Measurements from ENCODE around the gene TCOF1.

GRCh38 chr5:150338546-150338945 is 19.0 kb upstream of the TCOF1 start:
- TF ChIP-seq RARB (CRISPR knock-in tag; IDR thresholded peaks at IDR 0.05) (no peak), ISL1 (CRISPR knock-in tag; IDR thresholded peaks at IDR 0.05) (no peak), ZNF565 (CRISPR knock-in tag; conservative IDR thresholded peaks at IDR 0.05; ENCODE audit: low read depth) (no peak), ZC3H10 (CRISPR knock-in tag; IDR thresholded peaks at IDR 0.05) (no peak), TOX (CRISPR knock-in tag; IDR thresholded peaks at IDR 0.05; ENCODE audit: borderline replicate concordance) (no peak), ESRRG (CRISPR knock-in tag; IDR thresholded peaks at IDR 0.05) (no peak), CREB5 (CRISPR knock-in tag; IDR thresholded peaks at IDR 0.05; ENCODE audit: low read depth) (no peak), TCF4 (CRISPR knock-in tag; IDR thresholded peaks at IDR 0.05; ENCODE audit: borderline replicate concordance) (no peak), ZNF70 (CRISPR knock-in tag; IDR thresholded peaks at IDR 0.05) (no peak), ZFP30 (CRISPR knock-in tag; IDR thresholded peaks at IDR 0.05) (no peak)
- TF ChIP-seq, protein P1, sequence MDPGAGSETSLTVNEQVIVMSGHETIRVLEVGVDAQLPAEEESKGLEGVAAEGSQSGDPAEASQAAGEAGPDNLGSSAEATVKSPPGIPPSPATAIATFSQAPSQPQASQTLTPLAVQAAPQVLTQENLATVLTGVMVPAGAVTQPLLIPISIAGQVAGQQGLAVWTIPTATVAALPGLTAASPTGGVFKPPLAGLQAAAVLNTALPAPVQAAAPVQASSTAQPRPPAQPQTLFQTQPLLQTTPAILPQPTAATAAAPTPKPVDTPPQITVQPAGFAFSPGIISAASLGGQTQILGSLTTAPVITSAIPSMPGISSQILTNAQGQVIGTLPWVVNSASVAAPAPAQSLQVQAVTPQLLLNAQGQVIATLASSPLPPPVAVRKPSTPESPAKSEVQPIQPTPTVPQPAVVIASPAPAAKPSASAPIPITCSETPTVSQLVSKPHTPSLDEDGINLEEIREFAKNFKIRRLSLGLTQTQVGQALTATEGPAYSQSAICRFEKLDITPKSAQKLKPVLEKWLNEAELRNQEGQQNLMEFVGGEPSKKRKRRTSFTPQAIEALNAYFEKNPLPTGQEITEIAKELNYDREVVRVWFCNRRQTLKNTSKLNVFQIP (CRISPR knock-in tag; IDR thresholded peaks at IDR 0.05; ENCODE audit: borderline replicate concordance, low read depth): no peak
- TF ChIP-seq, protein P2, sequence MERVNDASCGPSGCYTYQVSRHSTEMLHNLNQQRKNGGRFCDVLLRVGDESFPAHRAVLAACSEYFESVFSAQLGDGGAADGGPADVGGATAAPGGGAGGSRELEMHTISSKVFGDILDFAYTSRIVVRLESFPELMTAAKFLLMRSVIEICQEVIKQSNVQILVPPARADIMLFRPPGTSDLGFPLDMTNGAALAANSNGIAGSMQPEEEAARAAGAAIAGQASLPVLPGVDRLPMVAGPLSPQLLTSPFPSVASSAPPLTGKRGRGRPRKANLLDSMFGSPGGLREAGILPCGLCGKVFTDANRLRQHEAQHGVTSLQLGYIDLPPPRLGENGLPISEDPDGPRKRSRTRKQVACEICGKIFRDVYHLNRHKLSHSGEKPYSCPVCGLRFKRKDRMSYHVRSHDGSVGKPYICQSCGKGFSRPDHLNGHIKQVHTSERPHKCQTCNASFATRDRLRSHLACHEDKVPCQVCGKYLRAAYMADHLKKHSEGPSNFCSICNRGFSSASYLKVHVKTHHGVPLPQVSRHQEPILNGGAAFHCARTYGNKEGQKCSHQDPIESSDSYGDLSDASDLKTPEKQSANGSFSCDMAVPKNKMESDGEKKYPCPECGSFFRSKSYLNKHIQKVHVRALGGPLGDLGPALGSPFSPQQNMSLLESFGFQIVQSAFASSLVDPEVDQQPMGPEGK (CRISPR knock-in tag; IDR thresholded peaks at IDR 0.05; ENCODE audit: borderline replicate concordance): no peak
- TF ChIP-seq, protein P3, sequence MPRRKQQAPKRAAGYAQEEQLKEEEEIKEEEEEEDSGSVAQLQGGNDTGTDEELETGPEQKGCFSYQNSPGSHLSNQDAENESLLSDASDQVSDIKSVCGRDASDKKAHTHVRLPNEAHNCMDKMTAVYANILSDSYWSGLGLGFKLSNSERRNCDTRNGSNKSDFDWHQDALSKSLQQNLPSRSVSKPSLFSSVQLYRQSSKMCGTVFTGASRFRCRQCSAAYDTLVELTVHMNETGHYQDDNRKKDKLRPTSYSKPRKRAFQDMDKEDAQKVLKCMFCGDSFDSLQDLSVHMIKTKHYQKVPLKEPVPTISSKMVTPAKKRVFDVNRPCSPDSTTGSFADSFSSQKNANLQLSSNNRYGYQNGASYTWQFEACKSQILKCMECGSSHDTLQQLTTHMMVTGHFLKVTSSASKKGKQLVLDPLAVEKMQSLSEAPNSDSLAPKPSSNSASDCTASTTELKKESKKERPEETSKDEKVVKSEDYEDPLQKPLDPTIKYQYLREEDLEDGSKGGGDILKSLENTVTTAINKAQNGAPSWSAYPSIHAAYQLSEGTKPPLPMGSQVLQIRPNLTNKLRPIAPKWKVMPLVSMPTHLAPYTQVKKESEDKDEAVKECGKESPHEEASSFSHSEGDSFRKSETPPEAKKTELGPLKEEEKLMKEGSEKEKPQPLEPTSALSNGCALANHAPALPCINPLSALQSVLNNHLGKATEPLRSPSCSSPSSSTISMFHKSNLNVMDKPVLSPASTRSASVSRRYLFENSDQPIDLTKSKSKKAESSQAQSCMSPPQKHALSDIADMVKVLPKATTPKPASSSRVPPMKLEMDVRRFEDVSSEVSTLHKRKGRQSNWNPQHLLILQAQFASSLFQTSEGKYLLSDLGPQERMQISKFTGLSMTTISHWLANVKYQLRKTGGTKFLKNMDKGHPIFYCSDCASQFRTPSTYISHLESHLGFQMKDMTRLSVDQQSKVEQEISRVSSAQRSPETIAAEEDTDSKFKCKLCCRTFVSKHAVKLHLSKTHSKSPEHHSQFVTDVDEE (CRISPR knock-in tag; IDR thresholded peaks at IDR 0.05): no peak
